NT2/D1 (cell line): ENCODE results near the gene KREMEN1.

Experiments
- DNase-seq: peaks from one replicate; pipeline ENCODE4 v3.0.0-alpha.2; 2011; ENCODE audit warnings: low read depth, low spot score
- H3K27me3 ChIP-seq: 2 replicates; pipeline ENCODE4 v1.6.0; 2011; ENCODE audit warnings: mild to moderate bottlenecking; ENCODE audit not compliant: insufficient read length, insufficient read depth
- H3K36me3 ChIP-seq: 2 replicates; pipeline ENCODE4 v1.6.1; 2011; ENCODE audit warnings: mild to moderate bottlenecking, low read length, mixed read lengths; ENCODE audit not compliant: insufficient read depth, insufficient read length
- H3K4me1 ChIP-seq: 2 replicates; pipeline ENCODE4 v1.5.1; 2011; ENCODE audit not compliant: insufficient read depth, insufficient read length
- H3K4me3 ChIP-seq: 2 replicates; pipeline ENCODE4 v1.5.1; 2011; ENCODE audit warnings: low read depth; ENCODE audit not compliant: insufficient read length
- H3K9ac ChIP-seq: 2 replicates; pipeline ENCODE4 v1.6.0; 2011; ENCODE audit warnings: low read depth; ENCODE audit not compliant: insufficient read length
- H3K9me3 ChIP-seq: 2 replicates; pipeline ENCODE4 v1.5.1; 2011; ENCODE audit warnings: mild to moderate bottlenecking, low read length; ENCODE audit not compliant: insufficient read depth
- SUZ12 ChIP-seq: IDR thresholded peaks from 2 replicates; pipeline ENCODE4 v1.6.1; 2011; ENCODE audit not compliant: insufficient read length, insufficient read depth; ENCODE audit errors: extremely low read depth
- YY1 ChIP-seq: IDR thresholded peaks from 2 replicates; pipeline ENCODE4 v1.6.1; 2011; ENCODE audit not compliant: insufficient read length, insufficient read depth
- ZNF274 ChIP-seq: IDR thresholded peaks from 2 replicates; pipeline ENCODE4 v1.6.1; 2011; ENCODE audit warnings: mild to moderate bottlenecking, low read depth, low read length

The KREMEN1 gene

GRCh38 chr22:29102300-29102699 is 29.5 kb downstream of the KREMEN1 start:
- H3K36me3 ChIP-seq: no peaks in the 10 kb centered on the region
- H3K27me3 ChIP-seq: no peaks in the 10 kb centered on the region
- H3K4me3 ChIP-seq: no peak overlapping the region
- DNase-seq: no peak
- no peaks in the 10 kb centered on the region for H3K9me3 ChIP-seq
- TF ChIP-seq ZNF274 (no peak), YY1 (no peak), SUZ12 (no peak)
- H3K9ac ChIP-seq: no peak overlapping the region
- H3K4me1 ChIP-seq: no peaks in the 10 kb centered on the region

DNA sequence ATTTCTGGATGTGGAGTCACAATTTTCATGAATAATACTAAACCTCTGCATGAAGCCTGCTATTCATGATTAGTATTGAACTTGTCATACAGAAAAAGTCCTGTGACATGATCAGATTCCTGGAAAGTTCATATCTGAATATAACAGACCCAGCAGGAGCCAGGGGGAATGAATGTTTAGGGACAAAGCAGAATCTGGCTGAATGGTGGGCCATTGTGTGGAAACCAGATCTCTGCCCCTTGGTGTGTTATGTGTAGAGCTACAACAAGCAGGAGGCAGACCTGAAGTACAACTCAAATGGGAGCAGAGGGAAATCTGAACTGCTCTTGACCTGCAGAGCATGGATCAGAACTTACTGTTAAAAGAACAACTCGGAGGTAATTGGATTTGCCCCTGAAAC is 30.3 kb downstream of the KREMEN1 start:
- H3K36me3 ChIP-seq: no peaks in the 10 kb centered on the region

GRCh38 chr22:29105468-29105867 is 32.6 kb downstream of the KREMEN1 start:
- Histone ChIP-seq H3K27me3 (no peaks in the 10 kb centered on the region), H3K9ac (no peak overlapping the region), H3K4me1 (no peaks in the 10 kb centered on the region), H3K9me3 (no peaks in the 10 kb centered on the region), H3K36me3 (no peaks in the 10 kb centered on the region), H3K4me3 (no peak overlapping the region)
- no peak for DNase-seq
- TF ChIP-seq YY1 (no peak), ZNF274 (no peak), SUZ12 (no peak)

More for the DNA sequence above, 30.3 kb downstream of the KREMEN1 start:
- Histone ChIP-seq H3K9ac (no peak overlapping the region), H3K4me1 (no peaks in the 10 kb centered on the region), H3K9me3 (no peaks in the 10 kb centered on the region), H3K4me3 (no peak overlapping the region), H3K27me3 (no peaks in the 10 kb centered on the region)
- DNase-seq: no peak
- TF ChIP-seq YY1: no peak
- TF ChIP-seq SUZ12: no peak

DNA sequence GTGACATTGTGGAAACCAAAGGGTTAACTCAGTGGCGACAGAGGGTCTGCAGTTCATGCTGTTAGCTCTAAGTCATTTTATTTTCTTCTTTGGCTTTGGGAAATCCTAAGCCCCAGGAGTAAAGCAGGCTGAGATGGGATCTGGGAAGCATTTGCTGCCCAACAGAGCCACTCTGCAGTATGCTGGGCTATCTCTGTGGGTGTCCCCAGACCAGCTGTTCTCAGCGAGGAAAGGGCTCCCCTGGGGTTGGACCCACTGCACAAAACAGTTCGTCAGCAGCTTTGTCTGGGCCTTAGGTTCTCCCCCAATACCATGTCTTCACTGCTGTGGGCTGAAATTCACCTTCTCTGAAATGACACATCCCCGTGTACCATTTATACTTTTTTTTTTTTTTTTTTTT is 34.0 kb downstream of the KREMEN1 start:
- no peaks in the 10 kb centered on the region for H3K4me1 ChIP-seq
- no peaks in the 10 kb centered on the region for H3K36me3 ChIP-seq
- DNase-seq: no peak
- H3K4me3 ChIP-seq: no peak overlapping the region
- H3K27me3 ChIP-seq: no peaks in the 10 kb centered on the region
- H3K9me3 ChIP-seq: no peaks in the 10 kb centered on the region
- no peak overlapping the region for H3K9ac ChIP-seq
- no peak for TF ChIP-seq SUZ12
- no peak for TF ChIP-seq ZNF274
- TF ChIP-seq YY1: no peak

DNA sequence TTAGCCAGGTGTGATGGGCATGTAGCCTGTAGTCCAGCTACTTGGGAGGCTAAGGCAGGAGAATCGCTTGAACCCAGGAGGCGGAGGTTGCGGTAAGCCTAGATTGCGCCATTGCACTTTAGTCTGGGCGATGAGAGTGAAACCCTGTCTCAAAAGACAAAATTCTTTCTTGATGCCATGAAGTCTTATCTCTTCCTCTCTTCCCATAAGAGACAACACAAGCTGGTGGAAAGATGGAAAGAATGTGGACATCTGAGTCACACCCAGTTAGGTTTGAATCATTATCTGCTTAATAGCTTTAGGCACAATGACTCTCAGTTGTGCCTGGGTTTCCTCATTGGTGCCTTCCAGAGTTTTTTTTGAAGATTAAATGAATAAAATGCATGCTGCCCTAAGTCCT is 35.3 kb downstream of the KREMEN1 start:
- DNase-seq: no peak
- Histone ChIP-seq H3K9ac (no peak overlapping the region), H3K4me1 (no peaks in the 10 kb centered on the region), H3K36me3 (no peaks in the 10 kb centered on the region), H3K27me3 (no peaks in the 10 kb centered on the region), H3K4me3 (no peak overlapping the region), H3K9me3 (no peaks in the 10 kb centered on the region)
- TF ChIP-seq SUZ12 (no peak), ZNF274 (no peak), YY1 (no peak)

- Histone ChIP-seq H3K27me3 (no peaks in the 10 kb centered on the region), H3K9ac (no peak overlapping the region)
- no peak for DNase-seq
Observed at GRCh38 chr22:29109822-29110221, 37.0 kb downstream of the KREMEN1 start.

GRCh38 chr22:29110946-29111345 is 38.1 kb downstream of the KREMEN1 start:
- Histone ChIP-seq H3K27me3 (no peaks in the 10 kb centered on the region), H3K9me3 (no peaks in the 10 kb centered on the region), H3K4me1 (peaks cover 2% of the 10 kb centered on the region), H3K4me3 (no peak overlapping the region), H3K9ac (no peak overlapping the region), H3K36me3 (no peaks in the 10 kb centered on the region)
- TF ChIP-seq YY1 (no peak), SUZ12 (no peak), ZNF274 (no peak)
- DNase-seq: no peak

More at GRCh38 chr22:29109822-29110221, 37.0 kb downstream of the KREMEN1 start:
- Histone ChIP-seq H3K9me3 (no peaks in the 10 kb centered on the region), H3K4me3 (no peak overlapping the region), H3K4me1 (peaks cover 2% of the 10 kb centered on the region), H3K36me3 (no peaks in the 10 kb centered on the region)
- TF ChIP-seq SUZ12: no peak
- no peak for TF ChIP-seq ZNF274
- TF ChIP-seq YY1: no peak

- no peak for DNase-seq
- no peak overlapping the region for H3K9ac ChIP-seq
- H3K27me3 ChIP-seq: no peaks in the 10 kb centered on the region
- H3K36me3 ChIP-seq: no peaks in the 10 kb centered on the region
- TF ChIP-seq YY1: no peak
- peaks cover 2% of the 10 kb centered on the region for H3K4me1 ChIP-seq
- no peak overlapping the region for H3K4me3 ChIP-seq
- no peaks in the 10 kb centered on the region for H3K9me3 ChIP-seq
Observed at GRCh38 chr22:29112121-29112520, 39.3 kb downstream of the KREMEN1 start.
